Peyer's patch (tissue), 4 donors: Measurements from ENCODE around the gene DLL3. TPM values are rescaled to one million over a fixed set of nuclear protein-coding genes. Genes with fewer than 3 reads are reported as not detected.
"Not testable (repeated sequence)": the region's sequence is repeated elsewhere in the genome, so short reads cannot be mapped to it uniquely, and the experiment has no call there.

Source experiments
- DNase-seq, 3 donors: peaks; one replicate each; pipeline ENCODE4 v3.0.0-alpha.2; 2017 to 2019
- H3K27ac ChIP-seq, 4 donors: fragments of 200-600 bp; sonication (generic); one replicate each; pipeline ENCODE4 v1.5.1; 2016 to 2019
- H3K27me3 ChIP-seq, 2 donors: fragments of 200-600 bp; sonication (generic); one replicate each; pipeline ENCODE4 v1.5.1; 2019
- H3K36me3 ChIP-seq, 3 donors: fragments of 200-600 bp; sonication (generic); one replicate each; pipeline ENCODE4 v1.5.1; 2016 to 2019
- H3K4me1 ChIP-seq, 4 donors: fragments of 200-600 bp; sonication (generic); one replicate each; pipeline ENCODE4 v1.5.1; 2016 to 2019
- H3K4me3 ChIP-seq, 4 donors: fragments of 200-600 bp; sonication (generic); 1 replicate in 3 of 4; 2 replicates in 1 of 4; pipeline ENCODE4 v1.5.1; 2016 to 2019; ENCODE audit warnings: mild to moderate bottlenecking in 1 of 4
- H3K9me3 ChIP-seq, 4 donors: fragments of 200-600 bp; sonication (generic); one replicate each; pipeline ENCODE4 v1.5.1; 2016 to 2019; ENCODE audit warnings: mild to moderate bottlenecking in 1 of 4
- CTCF ChIP-seq, 6 experiments: fragments of 450-650 bp in 4 of 6; fragments of 200-600 bp in 2 of 6; sonication (generic) in 1 of 6; IDR thresholded peaks; one replicate each; pipeline ENCODE4 v1.5.1; 2017 to 2019; ENCODE audit warnings: antibody characterized with exemption in 6 of 6, mild to moderate bottlenecking in 3 of 6, moderate library complexity in 1 of 6
- POLR2A ChIP-seq, 2 donors: fragments of 450-650 bp; IDR thresholded peaks; one replicate each; pipeline ENCODE4 v1.5.1; 2017; ENCODE audit warnings: antibody characterized with exemption in 2 of 2, mild to moderate bottlenecking in 2 of 2, moderate library complexity in 2 of 2
- total RNA-seq, 4 donors: library from RNA; depleted of rRNA; stranded (reverse); fragments of >200 nt; gene quantifications; one replicate each; pipeline ENCODE4 v1.1.0, GENCODE V29; 2016

Gene DLL3
- under 1 TPM in 2 of 4 donors, not detected in 2; 0.47 to 0.67 TPM for total RNA-seq

GRCh38 chr19:39498798-39499642 is at the start of gene DLL3:
TSS of gene DLL3 (plus strand) at chr19:39498947. CDS start at chr19:39498975, 28 bp downstream.
- no peak for DNase-seq
- H3K4me3 ChIP-seq: peak within 1 kb of the TSS in 3 of 4 donors; percentile 7 to 33 (median 21)
- TF ChIP-seq POLR2A (IDR thresholded peaks at IDR 0.05) (no peak), CTCF (IDR thresholded peaks at IDR 0.05) (no peak)
- peaks cover 0 to 17% of the 10 kb centered on the region in 2 donors for H3K27me3 ChIP-seq
- H3K27ac ChIP-seq: no peak within 1 kb of the TSS
- no peaks in the 10 kb centered on the region for H3K36me3 ChIP-seq
- H3K4me1 ChIP-seq: peaks cover 0 to 26% (median 15%) of the 10 kb centered on the region in 4 donors
- no peaks in the 10 kb centered on the region for H3K9me3 ChIP-seq

- Histone ChIP-seq H3K4me3 (no peak overlapping the region), H3K4me1 (peaks cover 0 to 33% (median 20%) of the 10 kb centered on the region in 4 donors)
These were observed 49.5 kb upstream of the DLL3 start for GRCh38 chr19:39449116-39449797.

GRCh38 chr19:39451257-39451656 is 47.5 kb upstream of the DLL3 start:
- H3K27me3 ChIP-seq, H3K4me3 ChIP-seq, H3K27ac ChIP-seq, H3K9me3 ChIP-seq, DNase-seq: not testable (repeated sequence)
- H3K4me1 ChIP-seq: peaks cover 0 to 25% (median 16%) of the 10 kb centered on the region in 4 donors
- H3K36me3 ChIP-seq: peaks cover 0 to 29% (median 0%) of the 10 kb centered on the region in 3 donors

More at GRCh38 chr19:39449116-39449797, 49.5 kb upstream of the DLL3 start:
- Histone ChIP-seq H3K36me3 (peaks cover 0 to 17% (median 0%) of the 10 kb centered on the region in 3 donors), H3K27ac (peak overlapping the region in 1 of 4 donors; percentile 6), H3K27me3 (no peaks in the 10 kb centered on the region), H3K9me3 (no peaks in the 10 kb centered on the region)
- TF ChIP-seq CTCF (IDR thresholded peaks at IDR 0.05) (no peak), POLR2A (IDR thresholded peaks at IDR 0.05) (no peak)
- DNase-seq: no peak

GRCh38 chr19:39463403-39463802 is 35.3 kb upstream of the DLL3 start:
- no peak overlapping the region for H3K4me3 ChIP-seq
- no peak overlapping the region for H3K27ac ChIP-seq
- H3K36me3 ChIP-seq: peaks cover 0 to 86% (median 0%) of the 10 kb centered on the region in 3 donors
- no peak for DNase-seq
- TF ChIP-seq POLR2A (IDR thresholded peaks at IDR 0.05) (no peak), CTCF (IDR thresholded peaks at IDR 0.05) (no peak)
- H3K9me3 ChIP-seq: no peaks in the 10 kb centered on the region
- H3K4me1 ChIP-seq: no peaks in the 10 kb centered on the region
- no peaks in the 10 kb centered on the region for H3K27me3 ChIP-seq

GRCh38 chr19:39465956-39466747 is 32.6 kb upstream of the DLL3 start:
- TF ChIP-seq CTCF (IDR thresholded peaks at IDR 0.05) (no peak), POLR2A (IDR thresholded peaks at IDR 0.05) (no peak)
- DNase-seq: no peak
- no peaks in the 10 kb centered on the region for H3K27me3 ChIP-seq
- H3K4me3 ChIP-seq: no peak overlapping the region
- H3K9me3 ChIP-seq: no peaks in the 10 kb centered on the region
- peaks cover 0 to 86% (median 0%) of the 10 kb centered on the region in 3 donors for H3K36me3 ChIP-seq
- no peak overlapping the region for H3K27ac ChIP-seq
- H3K4me1 ChIP-seq: no peaks in the 10 kb centered on the region
